K562 (cell line): Measurements from ENCODE around the gene DPM2. TPM values are rescaled to one million over a fixed set of nuclear protein-coding genes. Genes with fewer than 3 reads are reported as not detected.

ENCODE experiments used
- ATAC-seq: fragments of 200-7000 bp; cut with Tn5 transposase; 3 replicates; pipeline ENCODE4 v1.9.1; 2020; ENCODE audit warnings: moderate library complexity
- BruUV-seq: library from RNA; stranded (reverse); fragments of 400-500 nt; replicated peaks from 2 replicates; lab custom pipeline; 2021; lab: Mats Ljungman, UMichigan
- CTCF ChIA-PET: fragments of 300-600 bp; formaldehyde crosslinking; extraction: SDS; loops from one replicate; lab custom pipeline; 2021; ENCODE audit warnings: low intra/inter-chr PET ratio; lab: Yijun Ruan, JAX
- POLR2A ChIA-PET: fragments of 300-600, 350-650 bp; sonication (Branson Sonifier 250); formaldehyde crosslinking; extraction: SDS; loops from one replicate; lab custom pipeline; 2021; ENCODE audit warnings: antibody characterized with exemption, inconsistent platforms; lab: Yijun Ruan, JAX
- DNase-seq, 4 experiments: peaks; one replicate each; pipeline versions ENCODE4 v3.0.0 to v3.0.0-alpha.2; 2011 to 2018; ENCODE audit warnings: low spot score in 3 of 4, mixed read lengths in 3 of 4; ENCODE audit errors: extremely low read depth in 1 of 4
- FAIRE-seq: peaks from 2 replicates; lab custom pipeline; 2011; peaks lifted over from hg19 to GRCh38; lab: Jason Lieb, UNC
- H2AFZ ChIP-seq: 2 replicates; pipeline ENCODE4 v1.6.0; 2011; ENCODE audit warnings: low read depth, low read length, control low read depth, inconsistent platforms
- H3K27ac ChIP-seq: fragments of 200-600 bp; 3 replicates; pipeline ENCODE4 v1.8.0; 2011; ENCODE audit warnings: low read depth, mild to moderate bottlenecking, control low read depth, inconsistent platforms, low read length, moderate library complexity, mixed read lengths; ENCODE audit errors: extremely low read depth
- H3K27me3 ChIP-seq, 2 experiments: fragments of 300-600 bp in 1 of 2; 2 replicates in 1 of 2; 3 replicates in 1 of 2; pipeline versions ENCODE4 v1.6.0 to v1.8.0; 2011; ENCODE audit warnings: inconsistent platforms in 2 of 2, low read length in 2 of 2, mild to moderate bottlenecking in 1 of 2, mixed read lengths in 1 of 2, moderate library complexity in 1 of 2; ENCODE audit not compliant: control insufficient read depth in 2 of 2, insufficient read depth in 2 of 2
- H3K36me3 ChIP-seq: fragments of 300-600 bp; 3 replicates; pipeline ENCODE4 v1.8.0; 2011; ENCODE audit warnings: mild to moderate bottlenecking, low read length, inconsistent platforms; ENCODE audit not compliant: control insufficient read depth, insufficient read depth
- H3K4me1 ChIP-seq, 2 experiments: fragments of 200-600 bp in 1 of 2; replicated peaks in 1 of 2; 2 replicates in 1 of 2; 3 replicates in 1 of 2; pipeline versions ENCODE4 v1.5.1 to v1.8.0; 2011; ENCODE audit warnings: inconsistent platforms in 2 of 2, low read length in 2 of 2, mild to moderate bottlenecking in 1 of 2, mixed read lengths in 1 of 2, moderate library complexity in 1 of 2; ENCODE audit not compliant: control insufficient read depth in 2 of 2, insufficient read depth in 2 of 2
- H3K4me2 ChIP-seq: 2 replicates; pipeline ENCODE4 v1.6.1; 2011; ENCODE audit warnings: low read length, control low read depth, inconsistent platforms, mixed read lengths; ENCODE audit not compliant: insufficient read depth
- H3K4me3 ChIP-seq: fragments of 200-600 bp; sonication (generic), shearing (Covaris generic); 2 replicates; pipeline ENCODE4 v1.5.1; 2016; ENCODE audit warnings: control low read depth, inconsistent platforms
- H3K79me2 ChIP-seq: fragments of 200-600 bp; 3 replicates; pipeline ENCODE4 v1.8.0; 2011; ENCODE audit warnings: low read length, inconsistent platforms; ENCODE audit not compliant: control insufficient read depth, insufficient read depth
- H3K9ac ChIP-seq, 2 experiments: 2 replicates each; pipeline versions ENCODE4 v1.6.0 to v1.6.1; 2011; ENCODE audit warnings: low read depth in 2 of 2, low read length in 2 of 2, control low read depth in 1 of 2, inconsistent platforms in 1 of 2, mild to moderate bottlenecking in 1 of 2, mixed read lengths in 1 of 2; ENCODE audit not compliant: insufficient read depth in 1 of 2
- H3K9me1 ChIP-seq: one replicate; pipeline ENCODE4 v1.6.0; 2011; ENCODE audit warnings: inconsistent platforms, mild to moderate bottlenecking, low read length, moderate library complexity; ENCODE audit not compliant: control insufficient read depth, insufficient read depth
- H3K9me3 ChIP-seq: replicated peaks from 2 replicates; pipeline ENCODE4 v1.5.1; 2011; ENCODE audit warnings: low read depth, low read length, inconsistent platforms; ENCODE audit not compliant: control insufficient read depth, insufficient read depth
- H4K20me1 ChIP-seq: replicated peaks from 2 replicates; pipeline ENCODE4 v1.6.1; 2011; ENCODE audit warnings: low read length, inconsistent platforms, mixed read lengths; ENCODE audit not compliant: control insufficient read depth, insufficient read depth
- CTCFL ChIP-seq: IDR thresholded peaks from 2 replicates; pipeline ENCODE4 v1.6.1; 2011; ENCODE audit warnings: borderline replicate concordance, low read depth, mild to moderate bottlenecking, moderate library complexity, low read length; ENCODE audit not compliant: insufficient read depth, poor library complexity, severe bottlenecking
- POLR2AphosphoS2 ChIP-seq: IDR thresholded peaks from 2 replicates; pipeline ENCODE4 v1.6.1; 2012; ENCODE audit warnings: low read length, improper control_type of control experiment
- POLR2G ChIP-seq: fragments of 200-400 bp; formaldehyde crosslinking; IDR thresholded peaks from 2 replicates; pipeline ENCODE4 v1.6.1; 2017; ENCODE audit warnings: low read depth, mild to moderate bottlenecking, antibody characterized with exemption, low read length, moderate library complexity
- RBFOX2 ChIP-seq: fragments of 200-400 bp; formaldehyde crosslinking; IDR thresholded peaks from 2 replicates; pipeline ENCODE4 v1.6.1; 2017; ENCODE audit warnings: low read depth, mild to moderate bottlenecking, low read length, moderate library complexity
- RBM15 ChIP-seq: fragments of 200-400 bp; formaldehyde crosslinking; IDR thresholded peaks from 2 replicates; pipeline ENCODE4 v1.6.1; 2018; ENCODE audit warnings: mild to moderate bottlenecking, low read length, moderate library complexity; ENCODE audit not compliant: insufficient read depth
- SUPT5H ChIP-seq: fragments of 450-650 bp; IDR thresholded peaks from 2 replicates; pipeline ENCODE4 v1.6.1; 2016
- ZBTB7A ChIP-seq: IDR thresholded peaks from 2 replicates; pipeline ENCODE4 v1.6.1; 2011; ENCODE audit warnings: low read depth, mild to moderate bottlenecking, low read length, moderate library complexity, borderline replicate concordance; ENCODE audit not compliant: control insufficient read depth
- WGBS: fragments of 100-300 bp; shearing (Covaris generic); methylation state at CpG from one replicate; pipeline ENCODE4 v1.1.6; 2016; ENCODE audit warnings: low coverage, mixed read lengths; ENCODE audit not compliant: insufficient coverage; ENCODE audit errors: missing lambda C conversion rate; 5-methylcytosine and 5-hydroxymethylcytosine counted together
- in situ Hi-C: fragments of 300-500 bp; cut with MboI; formaldehyde crosslinking; loops from 4 replicates; pipeline ENCODE4 v1.15.0; 2018; ENCODE audit warnings: inconsistent platforms, mixed read lengths
- intact Hi-C: fragments of 100-400 bp; cut with micrococcal nuclease; formaldehyde crosslinking; loops from 2 replicates; pipeline ENCODE4 v1.14.2; 2022
- polyA plus RNA-seq, 8 experiments: library from polyadenylated mRNA; depleted of rRNA in 4 of 8; stranded (reverse) in 5 of 8; unstranded in 3 of 8; fragments of >200 nt; fragmentation: Nextera tagmentation in 2 of 8; fragmentation: Illumina TruSeq in 1 of 8; extraction: Ambion mirVana in 2 of 8; extraction: Trizol in 1 of 8; gene quantifications; 2 replicates each; pipeline versions ENCODE4 v1.2.1 to v1.2.3, GENCODE V29; 2011 to 2014; ENCODE audit warnings: inconsistent platforms in 1 of 8, missing spikeins in 1 of 8
- total RNA-seq, 7 experiments: library from RNA; depleted of rRNA in 6 of 7; stranded (reverse); fragments of >200 nt in 6 of 7; fragmentation: Illumina TruSeq in 2 of 7; extraction: Trizol in 2 of 7; gene quantifications; 2 replicates each; pipeline versions ENCODE4 v1.2.1 to v1.2.3, GENCODE V29; 2011 to 2021; ENCODE audit warnings: low replicate concordance in 1 of 7

Gene DPM2
- total and polyA plus RNA-seq, 9 of the 15 experiments (the other 6 are each of a cell fraction or from before 2014, with no cell fraction given) = 43.5 to 126 (median 71.1) TPM

- DNase-seq = no peak
- intact Hi-C loops = no loop called here
These were observed 2.7 kb downstream of the DPM2 start for GRCh38 chr9:127934986-127935385.

GRCh38 chr9:127934248-127934647 is 3.4 kb downstream of the DPM2 start:
- Histone ChIP-seq H3K27ac (peak overlapping the region; percentile 88; the same call in 2 of the 3 replicates), H3K4me1 (peaks cover 55 to 81% of the 10 kb centered on the region in 2 experiments), H3K4me2 (0 out of 2 replicates have a peak overlapping the region, but pooled peaks have one; percentile 97), H3K9ac (peak overlapping the region; percentile 63 to 96), H3K36me3 (peaks cover 27% of the 10 kb centered on the region; the same call in 2 of the 3 replicates), H2AFZ (no peak overlapping the region), H3K4me3 (no peak overlapping the region), H3K9me3 (no peaks in the 10 kb centered on the region), H3K9me1 (peaks cover 3% of the 10 kb centered on the region), H3K79me2 (peaks cover 45% of the 10 kb centered on the region), H4K20me1 (peaks cover 18% of the 10 kb centered on the region; the same call in 1 of the 2 replicates), H3K27me3 (no peaks in the 10 kb centered on the region)
- no peak for ATAC-seq
- DNase-seq = no peak
- POLR2A ChIA-PET = interaction anchor here (0.8 to 1.9 kb wide), 2 partner anchors 133 to 159 kb away, joined by 3 to 5 read pairs; partner anchors contain the start of gene NAIF1
- FAIRE-seq = no peak
- CTCF ChIA-PET = no interaction called here
- intact Hi-C loops (no loop called here), in situ Hi-C loops (no loop called here)
- 75% methylated on average over 4 of the region's 4 CpGs for WGBS
- BruUV-seq = no TSS peak
- TF ChIP-seq CTCFL = peak; percentile 34
- TF ChIP-seq POLR2AphosphoS2 = 0 out of 2 replicates have a peak, but pooled peaks have one; percentile 29
- 0 out of 2 replicates have a peak, but pooled peaks have one; percentile 20 for TF ChIP-seq SUPT5H

More at GRCh38 chr9:127934986-127935385, 2.7 kb downstream of the DPM2 start:
- in situ Hi-C loops = loop anchor here (5.0 kb wide), 2 partner anchors 97 to 182 kb away; no protein-coding TSS in a partner anchor
- Histone ChIP-seq H3K27me3 (no peaks in the 10 kb centered on the region), H3K9ac (peak overlapping the region; percentile 63 to 96)
- POLR2A ChIA-PET = interaction anchor here (0.6 to 1.6 kb wide), 3 partner anchors 25 to 123 kb away, joined by 3 to 4 read pairs (median 4); no protein-coding TSS in a partner anchor
- no peak for TF ChIP-seq RBM15
- peak; percentile 53 for TF ChIP-seq RBFOX2
- TF ChIP-seq ZBTB7A = peak; percentile 13; the same call in 1 of the 2 replicates
- TF ChIP-seq POLR2G = peak; percentile 38; the same call in 1 of the 2 replicates
- TF ChIP-seq, all 486 proteins: peak for 3
- Histone ChIP-seq H3K4me1 (peaks cover 58 to 83% of the 10 kb centered on the region in 2 experiments), H3K79me2 (peaks cover 45% of the 10 kb centered on the region), H3K9me1 (peaks cover 3% of the 10 kb centered on the region), H3K9me3 (no peaks in the 10 kb centered on the region), H3K36me3 (peaks cover 27% of the 10 kb centered on the region; the same call in 2 of the 3 replicates), H3K4me3 (peak overlapping the region; percentile 70; the same call in 1 of the 2 replicates), H2AFZ (no peak overlapping the region), H4K20me1 (peaks cover 18% of the 10 kb centered on the region; the same call in 1 of the 2 replicates), H3K4me2 (peak overlapping the region; percentile 97), H3K27ac (peak overlapping the region; percentile 88)
- 59% methylated on average over 11 of the region's 11 CpGs for WGBS
- CTCF ChIA-PET = no interaction called here
- ATAC-seq (no peak), FAIRE-seq (no peak)
- no TSS peak for BruUV-seq
